H9 (cell line): Measurements from ENCODE around the gene NTMT1. TPM values are rescaled to one million over a fixed set of nuclear protein-coding genes. Genes with fewer than 3 reads are reported as not detected.
A peak's percentile ranks its signal among the peaks of the same experiment; 100 is the strongest.

Source experiments
- DNase-seq: peaks from one replicate; pipeline ENCODE4 v3.0.0-alpha.2; 2017
- H2AFZ ChIP-seq: one replicate; pipeline ENCODE4 v1.6.1; 2013; ENCODE audit warnings: mild to moderate bottlenecking, low read length, control low read depth, moderate library complexity
- H2AK5ac ChIP-seq: 2 replicates; pipeline ENCODE4 v1.6.1; 2013; ENCODE audit warnings: low read length, control low read depth, mixed read lengths; ENCODE audit not compliant: insufficient read length
- H2BK120ac ChIP-seq: one replicate; pipeline ENCODE4 v1.6.1; 2013; ENCODE audit warnings: low read depth, mild to moderate bottlenecking, low read length, control low read depth, inconsistent platforms; ENCODE audit not compliant: poor library complexity, severe bottlenecking
- H2BK12ac ChIP-seq: 2 replicates; pipeline ENCODE4 v1.6.1; 2013; ENCODE audit warnings: low read length, control low read depth, mixed read lengths, low read depth; ENCODE audit not compliant: insufficient read length
- H2BK15ac ChIP-seq: 2 replicates; pipeline ENCODE4 v1.6.1; 2013; ENCODE audit warnings: low read depth, low read length, control low read depth
- H2BK20ac ChIP-seq: one replicate; pipeline ENCODE4 v1.6.1; 2013; ENCODE audit warnings: low read depth, mild to moderate bottlenecking, low read length, control low read depth, inconsistent platforms; ENCODE audit not compliant: poor library complexity, severe bottlenecking
- H2BK5ac ChIP-seq: 2 replicates; pipeline ENCODE4 v1.6.1; 2013; ENCODE audit warnings: low read length, control low read depth, mixed read lengths; ENCODE audit not compliant: insufficient read length
- H3K14ac ChIP-seq: 2 replicates; pipeline ENCODE4 v1.6.1; 2013; ENCODE audit warnings: low read length, control low read depth; ENCODE audit not compliant: insufficient read depth
- H3K18ac ChIP-seq: 2 replicates; pipeline ENCODE4 v1.6.1; 2013; ENCODE audit warnings: low read depth, mild to moderate bottlenecking, mixed read lengths, low read length, control low read depth; ENCODE audit not compliant: insufficient read length
- H3K23ac ChIP-seq: 2 replicates; pipeline ENCODE4 v1.6.1; 2013; ENCODE audit warnings: low read length, control low read depth, mixed read lengths, low read depth; ENCODE audit not compliant: insufficient read length
- H3K23me2 ChIP-seq: 2 replicates; pipeline ENCODE4 v1.6.1; 2013; ENCODE audit warnings: low read depth, mild to moderate bottlenecking, mixed read lengths, low read length, control low read depth; ENCODE audit not compliant: insufficient read length, poor library complexity, severe bottlenecking
- H3K27ac ChIP-seq: 2 replicates; pipeline ENCODE4 v1.5.1; 2013; ENCODE audit warnings: low read length, control low read depth, mixed read lengths, low read depth; ENCODE audit not compliant: insufficient read length
- H3K27me3 ChIP-seq: 2 replicates; pipeline ENCODE4 v1.6.1; 2013; ENCODE audit warnings: low read length, control low read depth, inconsistent platforms; ENCODE audit not compliant: insufficient read depth
- H3K4ac ChIP-seq: 2 replicates; pipeline ENCODE4 v1.6.1; 2013; ENCODE audit warnings: low read depth, mild to moderate bottlenecking, control low read depth, inconsistent platforms, low read length, moderate library complexity
- H3K4me1 ChIP-seq: 2 replicates; pipeline ENCODE4 v1.6.1; 2013; ENCODE audit warnings: low read length, control low read depth, inconsistent platforms; ENCODE audit not compliant: insufficient read depth
- H3K4me2 ChIP-seq: 2 replicates; pipeline ENCODE4 v1.6.1; 2013; ENCODE audit warnings: low read length, control low read depth, mixed read lengths; ENCODE audit not compliant: insufficient read length, insufficient read depth
- H3K56ac ChIP-seq: 2 replicates; pipeline ENCODE4 v1.6.1; 2013; ENCODE audit warnings: low read depth, mild to moderate bottlenecking, mixed read lengths, low read length, control low read depth; ENCODE audit not compliant: insufficient read length
- H3K79me1 ChIP-seq: 2 replicates; pipeline ENCODE4 v1.6.1; 2013; ENCODE audit warnings: low read depth, mild to moderate bottlenecking, moderate library complexity, low read length, control low read depth, inconsistent platforms; ENCODE audit not compliant: insufficient read depth, poor library complexity, severe bottlenecking
- H3K79me2 ChIP-seq: 2 replicates; pipeline ENCODE4 v1.6.1; 2013; ENCODE audit warnings: low read length, control low read depth, inconsistent platforms; ENCODE audit not compliant: insufficient read depth
- H3K9ac ChIP-seq: 2 replicates; pipeline ENCODE4 v1.6.1; 2013; ENCODE audit warnings: low read length, control low read depth, mixed read lengths; ENCODE audit not compliant: insufficient read length; ENCODE audit errors: extremely low read depth
- H3K9me3 ChIP-seq: one replicate; pipeline ENCODE4 v1.6.1; 2013; ENCODE audit warnings: low read depth, low read length, inconsistent platforms; ENCODE audit not compliant: control insufficient read depth
- H3T11ph ChIP-seq: one replicate; pipeline ENCODE4 v1.6.1; 2013; ENCODE audit warnings: mild to moderate bottlenecking, low read length, control low read depth, inconsistent platforms
- H4K20me1 ChIP-seq: one replicate; pipeline ENCODE4 v1.6.1; 2013; ENCODE audit not compliant: control insufficient read depth, insufficient read length, insufficient read depth
- H4K5ac ChIP-seq: 2 replicates; pipeline ENCODE4 v1.6.1; 2013; ENCODE audit warnings: low read depth, mild to moderate bottlenecking, mixed read lengths, low read length, control low read depth; ENCODE audit not compliant: insufficient read length
- H4K8ac ChIP-seq: replicated peaks from 2 replicates; pipeline ENCODE4 v1.6.1; 2013; ENCODE audit warnings: low read length, control low read depth, mixed read lengths, low read depth; ENCODE audit not compliant: insufficient read length
- H4K91ac ChIP-seq: 2 replicates; pipeline ENCODE4 v1.6.1; 2013; ENCODE audit warnings: low read depth, mild to moderate bottlenecking, moderate library complexity, mixed read lengths, low read length, control low read depth; ENCODE audit not compliant: insufficient read length
- H3K27ac Mint-ChIP-seq, 3 experiments: 2 replicates in 2 of 3; 3 replicates in 1 of 3; pipeline ENCODE4 v1.8.0; 2020 to 2021; ENCODE audit warnings: mixed read lengths in 3 of 3, mild to moderate bottlenecking in 1 of 3, moderate library complexity in 1 of 3
- H3K27me3 Mint-ChIP-seq: 2 replicates; pipeline ENCODE4 v1.8.0; 2021; ENCODE audit warnings: low read depth, mild to moderate bottlenecking, moderate library complexity, mixed read lengths
- H3K36me3 Mint-ChIP-seq, 3 experiments: 2 replicates in 2 of 3; 3 replicates in 1 of 3; pipeline ENCODE4 v1.8.0; 2020 to 2021; ENCODE audit warnings: low read depth in 3 of 3, mixed read lengths in 3 of 3; ENCODE audit not compliant: insufficient read depth in 1 of 3
- H3K4me1 Mint-ChIP-seq, 2 experiments: 2 replicates each; pipeline ENCODE4 v1.8.0; 2020; ENCODE audit warnings: mixed read lengths in 2 of 2
- H3K4me3 Mint-ChIP-seq, 2 experiments: 2 replicates in 1 of 2; 3 replicates in 1 of 2; pipeline ENCODE4 v1.8.0; 2020 to 2021; ENCODE audit warnings: mild to moderate bottlenecking in 2 of 2, mixed read lengths in 2 of 2, moderate library complexity in 1 of 2
- H3K9me3 Mint-ChIP-seq, 2 experiments: 2 replicates in 1 of 2; 3 replicates in 1 of 2; pipeline ENCODE4 v1.8.0; 2020; ENCODE audit warnings: mild to moderate bottlenecking in 2 of 2, mixed read lengths in 2 of 2, moderate library complexity in 1 of 2
- CTCF ChIP-seq: fragments of 200-600 bp; sonication (generic); conservative IDR thresholded peaks from 3 replicates; pipeline ENCODE4 v1.8.0; 2021; ENCODE audit warnings: antibody characterized with exemption, mild to moderate bottlenecking
- WGBS: extraction: QIAGEN DNeasy Blood & Tissue Kit; methylation state at CpG from one replicate; pipeline ENCODE4 v1.1.7; 2013; ENCODE audit warnings: missing lambda C conversion rate, low lambda C conversion rate, mixed read lengths; ENCODE audit not compliant: insufficient read length; ENCODE audit errors: extremely low coverage; 5-methylcytosine and 5-hydroxymethylcytosine counted together
- total RNA-seq: library from RNA; stranded (reverse); gene quantifications from 2 replicates; pipeline ENCODE4 v1.2.1, GENCODE V29; 2021

Gene NTMT1
- total RNA-seq, 1 experiment from 2014 or later: 57.9 TPM

- Histone ChIP-seq H3K4me2 (peak overlapping the region; percentile 68), H3K56ac (no peak overlapping the region), H3K9me3 (no peaks in the 10 kb centered on the region), H3K18ac (peak overlapping the region; percentile 76), H4K20me1 (no peaks in the 10 kb centered on the region), H4K8ac (no peak overlapping the region), H4K91ac (no peak overlapping the region), H2BK120ac (no peak overlapping the region), H2AK5ac (no peak overlapping the region), H2BK5ac (no peak overlapping the region), H3T11ph (no peak overlapping the region), H4K5ac (no peak overlapping the region), H2BK15ac (no peak overlapping the region; the same call in 1 of the 2 replicates), H3K27ac (no peak overlapping the region), H3K23ac (no peak overlapping the region), H3K9ac (no peak overlapping the region), H3K4ac (no peak overlapping the region), H3K79me1 (no peaks in the 10 kb centered on the region), H3K79me2 (no peaks in the 10 kb centered on the region), H2BK20ac (no peak overlapping the region), H3K4me1 (peaks cover 8% of the 10 kb centered on the region; the same call in 1 of the 2 replicates), H3K27me3 (peaks cover 4% of the 10 kb centered on the region; the same call in 1 of the 2 replicates), H2BK12ac (no peak overlapping the region), H3K23me2 (peaks cover 12% of the 10 kb centered on the region), H2AFZ (no peak overlapping the region), H3K14ac (peak overlapping the region; percentile 45)
- Mint-ChIP-seq H3K4me3 (peak overlapping the region; percentile 70 to 82), H3K9me3 (no peaks in the 10 kb centered on the region; a peak in 1 of 5 replicates), H3K27me3 (peaks cover 54% of the 10 kb centered on the region), H3K27ac (no peak overlapping the region), H3K36me3 (no peaks in the 10 kb centered on the region), H3K4me1 (peaks cover 36 to 44% of the 10 kb centered on the region in 2 experiments)
- TF ChIP-seq CTCF: no peak
- peak; percentile 87 for DNase-seq
- no CpG with 5 or more reads among the region's 33 CpGs for WGBS
These were observed 29.2 kb upstream of the NTMT1 start for GRCh38 chr9:129596541-129597331.
